Measurements from ENCODE around the gene MIPEP. TPM values are rescaled to one million over a fixed set of nuclear protein-coding genes. Genes with fewer than 3 reads are reported as not detected.

MIPEP gene
- total and polyA plus RNA-seq, 9 of the 15 experiments (the other 6 are each of a cell fraction or from before 2014, with no cell fraction given): 1.7 to 19.3 (median 13.1) TPM

GRCh38 chr13:23861310-23861709 lies 27.9 kb downstream of the MIPEP start (continued):
- TF ChIP-seq VEZF1 (CRISPR knock-in tag; IDR thresholded peaks at IDR 0.05): no peak
- TF ChIP-seq NBN (IDR thresholded peaks at IDR 0.05; ENCODE audit: low read depth): no peak

- Histone ChIP-seq H3K27me3 (ENCODE audit: control insufficient read depth in 2 of 2, insufficient read depth in 2 of 2, low read length in 2 of 2) (no peaks in the 10 kb centered on the region), H2AFZ (ENCODE audit: low read depth, low read length) (no peak overlapping the region), H3K9me1 (ENCODE audit: control insufficient read depth, insufficient read depth, low read length) (no peaks in the 10 kb centered on the region), H3K4me1 (replicated peaks in 1 of 2; ENCODE audit: control insufficient read depth in 2 of 2, insufficient read depth in 2 of 2, low read length in 2 of 2) (peaks cover 0 to 4% of the 10 kb centered on the region in 2 experiments; a peak in 2 of 5 replicates), H3K79me2 (ENCODE audit: control insufficient read depth, insufficient read depth, low read length) (no peaks in the 10 kb centered on the region), H3K36me3 (ENCODE audit: control insufficient read depth, insufficient read depth, low read length) (peaks cover 12% of the 10 kb centered on the region; the same call in 2 of the 3 replicates), H3K4me2 (ENCODE audit: insufficient read depth, low read length) (no peak overlapping the region; the same call in 1 of the 2 replicates), H3K9ac (ENCODE audit: insufficient read depth in 1 of 2, low read depth in 2 of 2, low read length in 2 of 2) (no peak overlapping the region), H3K9me3 (replicated peaks; ENCODE audit: control insufficient read depth, insufficient read depth, low read depth, low read length) (no peaks in the 10 kb centered on the region), H4K20me1 (replicated peaks; ENCODE audit: control insufficient read depth, insufficient read depth, low read length) (no peaks in the 10 kb centered on the region), H3K27ac (ENCODE audit: extremely low read depth, low read depth, low read length) (no peak overlapping the region), H3K4me3 (no peak overlapping the region)
- DNase-seq (ENCODE audit: extremely low read depth in 1 of 4, low spot score in 3 of 4) (peak; percentile 10 to 40 (median 22)), FAIRE-seq (no peak), ATAC-seq (peak; percentile 51)
- BruUV-seq (replicated peaks): no TSS peak
- ChIA-PET POLR2A (no interaction called here), CTCF (ENCODE audit: low intra/inter-chr PET ratio) (no interaction called here)
- in situ Hi-C loops (cut with MboI) (no loop called here), intact Hi-C loops (cut with micrococcal nuclease) (no loop called here)
- 29% methylated on average over 2 of the region's 2 CpGs for WGBS (ENCODE audit: insufficient coverage, low coverage, missing lambda C conversion rate)
- no peak for TF ChIP-seq HCFC1 (IDR thresholded peaks at IDR 0.05; ENCODE audit: low read depth, low read length)
- TF ChIP-seq PRDM10 (IDR thresholded peaks at IDR 0.05; ENCODE audit: partially characterized antibody): no peak
- no peak for TF ChIP-seq SREBF2 (CRISPR knock-in tag; IDR thresholded peaks at IDR 0.05)
- no peak for TF ChIP-seq ZNF133 (CRISPR knock-in tag; IDR thresholded peaks at IDR 0.05)
- no peak for TF ChIP-seq HMBOX1 (IDR thresholded peaks at IDR 0.05)
- peak; percentile 81 for TF ChIP-seq CBFA2T2 (conservative IDR thresholded peaks at IDR 0.05)
- TF ChIP-seq NFRKB (IDR thresholded peaks at IDR 0.05; ENCODE audit: low read depth): no peak
- TF ChIP-seq ERF (CRISPR knock-in tag; IDR thresholded peaks at IDR 0.05): no peak
- no peak for TF ChIP-seq BCL6 (CRISPR knock-in tag; IDR thresholded peaks at IDR 0.05)
- peak; percentile 86 for TF ChIP-seq ARID1B (IDR thresholded peaks at IDR 0.05)
- no peak for TF ChIP-seq SRSF3 (IDR thresholded peaks at IDR 0.05; ENCODE audit: insufficient read depth, low read length)
- no peak for TF ChIP-seq MCM3 (IDR thresholded peaks at IDR 0.05)
- no peak for TF ChIP-seq MITF (IDR thresholded peaks at IDR 0.05)
These were observed 29.3 kb downstream of the MIPEP start for GRCh38 chr13:23859904-23860303.

Measured in K562 (cell line).